Liver (tissue), 9 donors: Measurements from ENCODE around the gene QSOX1. TPM values are rescaled to one million over a fixed set of nuclear protein-coding genes. Genes with fewer than 3 reads are reported as not detected.

Experiments used
- DNase-seq: peaks from one replicate; pipeline ENCODE4 v3.0.0-alpha.2; 2017; ENCODE audit warnings: low spot score
- H3K27ac ChIP-seq, 2 donors: one replicate each; pipeline ENCODE4 v1.7.0; 2013; ENCODE audit warnings: inconsistent platforms in 2 of 2, low read length in 2 of 2, control low read depth in 1 of 2, low read depth in 1 of 2, mild to moderate bottlenecking in 1 of 2
- H3K27me3 ChIP-seq, 4 donors: one replicate each; pipeline versions ENCODE4 v1.6.1 to v1.7.0; 2013; ENCODE audit warnings: low read length in 3 of 4, inconsistent platforms in 1 of 4, mild to moderate bottlenecking in 1 of 4, moderate library complexity in 1 of 4; ENCODE audit not compliant: control insufficient read depth in 4 of 4, insufficient read depth in 4 of 4
- H3K36me3 ChIP-seq, 4 donors: one replicate each; pipeline versions ENCODE4 v1.6.1 to v1.7.0; 2013; ENCODE audit warnings: low read length in 3 of 4, mild to moderate bottlenecking in 3 of 4, low read depth in 1 of 4, moderate library complexity in 1 of 4; ENCODE audit not compliant: control insufficient read depth in 4 of 4, insufficient read depth in 3 of 4
- H3K4me1 ChIP-seq, 4 donors: one replicate each; pipeline versions ENCODE4 v1.6.1 to v1.7.0; 2013; ENCODE audit warnings: low read length in 3 of 4, mild to moderate bottlenecking in 3 of 4, moderate library complexity in 1 of 4; ENCODE audit not compliant: control insufficient read depth in 4 of 4, insufficient read depth in 4 of 4
- H3K4me3 ChIP-seq, 3 donors: one replicate each; pipeline versions ENCODE4 v1.6.1 to v1.7.0; 2013; ENCODE audit warnings: low read length in 3 of 3, control low read depth in 1 of 3, low read depth in 1 of 3, mild to moderate bottlenecking in 1 of 3
- H3K9ac ChIP-seq, 2 donors: one replicate each; pipeline ENCODE4 v1.7.0; 2013; ENCODE audit warnings: low read length in 2 of 2, mild to moderate bottlenecking in 2 of 2, moderate library complexity in 2 of 2, control low read depth in 1 of 2, low read depth in 1 of 2
- H3K9me3 ChIP-seq, 4 donors: one replicate each; pipeline versions ENCODE4 v1.6.1 to v1.7.0; 2013; ENCODE audit warnings: low read length in 3 of 4; ENCODE audit not compliant: control insufficient read depth in 4 of 4
- FOXA1 ChIP-seq: IDR thresholded peaks from 2 replicates; pipeline ENCODE4 v1.6.1; 2016; ENCODE audit warnings: antibody characterized with exemption
- FOXA2 ChIP-seq: IDR thresholded peaks from 2 replicates; pipeline ENCODE4 v1.6.1; 2016; ENCODE audit warnings: antibody characterized with exemption
- GABPA ChIP-seq, 2 donors: IDR thresholded peaks in 1 of 2; conservative IDR thresholded peaks in 1 of 2; 2 replicates each; pipeline ENCODE4 v1.6.1; 2016; ENCODE audit warnings: antibody characterized with exemption in 2 of 2, mild to moderate bottlenecking in 1 of 2, moderate library complexity in 1 of 2
- HNF4A ChIP-seq, 2 donors: conservative IDR thresholded peaks; 2 replicates each; pipeline ENCODE4 v1.6.1; 2016; ENCODE audit warnings: antibody characterized with exemption in 2 of 2, mild to moderate bottlenecking in 2 of 2
- HNF4G ChIP-seq: IDR thresholded peaks from 2 replicates; pipeline ENCODE4 v1.6.1; 2016; ENCODE audit warnings: antibody characterized with exemption
- JUND ChIP-seq, 2 donors: IDR thresholded peaks; 2 replicates each; pipeline ENCODE4 v1.6.1; 2016; ENCODE audit warnings: antibody characterized with exemption in 2 of 2
- NR2F2 ChIP-seq: IDR thresholded peaks from 2 replicates; pipeline ENCODE4 v1.6.1; 2016; ENCODE audit warnings: antibody characterized with exemption
- RAD21 ChIP-seq, 2 donors: IDR thresholded peaks; 2 replicates each; pipeline ENCODE4 v1.6.1; 2016; ENCODE audit warnings: antibody characterized with exemption in 2 of 2, mild to moderate bottlenecking in 2 of 2
- REST ChIP-seq: IDR thresholded peaks from 2 replicates; pipeline ENCODE4 v1.6.1; 2016; ENCODE audit warnings: antibody characterized with exemption, mild to moderate bottlenecking
- RXRA ChIP-seq, 2 donors: IDR thresholded peaks; 2 replicates each; pipeline ENCODE4 v1.6.1; 2017 to 2018; ENCODE audit warnings: antibody characterized with exemption in 2 of 2, mild to moderate bottlenecking in 1 of 2
- SP1 ChIP-seq: IDR thresholded peaks from 2 replicates; pipeline ENCODE4 v1.6.1; 2018; ENCODE audit warnings: antibody characterized with exemption, mild to moderate bottlenecking
- TAF1 ChIP-seq: conservative IDR thresholded peaks from 2 replicates; pipeline ENCODE4 v1.6.1; 2016; ENCODE audit warnings: antibody characterized with exemption, mild to moderate bottlenecking
- YY1 ChIP-seq: IDR thresholded peaks from 2 replicates; pipeline ENCODE4 v1.6.1; 2016; ENCODE audit warnings: antibody characterized with exemption, mild to moderate bottlenecking
- ZBTB33 ChIP-seq: IDR thresholded peaks from 2 replicates; pipeline ENCODE4 v1.6.1; 2016; ENCODE audit warnings: antibody characterized with exemption
- WGBS: extraction: QIAGEN DNeasy Blood & Tissue Kit; methylation state at CpG from one replicate; pipeline ENCODE4 v1.1.7; 2013; 5-methylcytosine and 5-hydroxymethylcytosine counted together
- polyA plus RNA-seq, 2 donors: library from polyadenylated mRNA; stranded (reverse) in 1 of 2; unstranded in 1 of 2; fragments of 200-250 nt in 1 of 2; fragments of >200 nt in 1 of 2; fragmentation: Nextera tagmentation in 1 of 2; extraction: Ambion mirVana in 1 of 2; gene quantifications; one replicate each; pipeline versions ENCODE4 v1.2.1 to v1.2.3, GENCODE V29; 2013 to 2015
- total RNA-seq, 2 donors: library from RNA; depleted of rRNA; stranded (reverse); fragments of >200 nt; gene quantifications; one replicate each; pipeline ENCODE4 v1.2.3, GENCODE V29; 2014
- TF ChIP-seq, protein P1 (sequence below): fragments of 150-350 bp; IDR thresholded peaks from 2 replicates; pipeline ENCODE4 v1.5.1; 2017; ENCODE audit warnings: improper control_type of control experiment, low read depth, low read length; ENCODE audit not compliant: missing input control
- TF ChIP-seq, protein P2 (sequence below): IDR thresholded peaks from 2 replicates; pipeline ENCODE4 v1.6.1; 2016; ENCODE audit warnings: antibody characterized with exemption
- TF ChIP-seq, protein P3 (sequence below): IDR thresholded peaks from 2 replicates; pipeline ENCODE4 v1.6.1; 2016; ENCODE audit warnings: antibody characterized with exemption
- donor health status: healthy.
- donor health status: healthy.
- donor health status: healthy.
- donor health status: healthy.
- donor health status: healthy.

QSOX1 gene
- total and polyA plus RNA-seq, 4 donors, result 14.3 to 49.2 (median 38.1) TPM

- DNase-seq, result no peak
- H3K9ac ChIP-seq, result no peak overlapping the region
- TF ChIP-seq HNF4G (no peak), REST (no peak), TAF1 (no peak), RAD21 (IDR thresholded peaks at IDR 0.05) (no peak), GABPA (IDR thresholded peaks at IDR 0.05 in 1 of 2, conservative IDR thresholded peaks at IDR 0.05 in 1 of 2) (no peak), ZBTB33 (no peak), FOXA1 (no peak), JUND (IDR thresholded peaks at IDR 0.05) (no peak), FOXA2 (no peak), YY1 (no peak), HNF4A (conservative IDR thresholded peaks at IDR 0.05) (no peak), RXRA (IDR thresholded peaks at IDR 0.05) (no peak), SP1 (no peak), NR2F2 (no peak)
- TF ChIP-seq, protein P1, sequence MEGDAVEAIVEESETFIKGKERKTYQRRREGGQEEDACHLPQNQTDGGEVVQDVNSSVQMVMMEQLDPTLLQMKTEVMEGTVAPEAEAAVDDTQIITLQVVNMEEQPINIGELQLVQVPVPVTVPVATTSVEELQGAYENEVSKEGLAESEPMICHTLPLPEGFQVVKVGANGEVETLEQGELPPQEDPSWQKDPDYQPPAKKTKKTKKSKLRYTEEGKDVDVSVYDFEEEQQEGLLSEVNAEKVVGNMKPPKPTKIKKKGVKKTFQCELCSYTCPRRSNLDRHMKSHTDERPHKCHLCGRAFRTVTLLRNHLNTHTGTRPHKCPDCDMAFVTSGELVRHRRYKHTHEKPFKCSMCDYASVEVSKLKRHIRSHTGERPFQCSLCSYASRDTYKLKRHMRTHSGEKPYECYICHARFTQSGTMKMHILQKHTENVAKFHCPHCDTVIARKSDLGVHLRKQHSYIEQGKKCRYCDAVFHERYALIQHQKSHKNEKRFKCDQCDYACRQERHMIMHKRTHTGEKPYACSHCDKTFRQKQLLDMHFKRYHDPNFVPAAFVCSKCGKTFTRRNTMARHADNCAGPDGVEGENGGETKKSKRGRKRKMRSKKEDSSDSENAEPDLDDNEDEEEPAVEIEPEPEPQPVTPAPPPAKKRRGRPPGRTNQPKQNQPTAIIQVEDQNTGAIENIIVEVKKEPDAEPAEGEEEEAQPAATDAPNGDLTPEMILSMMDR, result no peak
- TF ChIP-seq, protein P2, sequence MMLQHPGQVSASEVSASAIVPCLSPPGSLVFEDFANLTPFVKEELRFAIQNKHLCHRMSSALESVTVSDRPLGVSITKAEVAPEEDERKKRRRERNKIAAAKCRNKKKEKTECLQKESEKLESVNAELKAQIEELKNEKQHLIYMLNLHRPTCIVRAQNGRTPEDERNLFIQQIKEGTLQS, result no peak
- no peak overlapping the region for H3K27ac ChIP-seq
- no peaks in the 10 kb centered on the region for H3K27me3 ChIP-seq
- WGBS, result 97% methylated on average over 6 of the region's 6 CpGs
- no peaks in the 10 kb centered on the region for H3K9me3 ChIP-seq
- peaks cover 6 to 28% (median 18%) of the 10 kb centered on the region in 4 donors for H3K4me1 ChIP-seq
- no peak overlapping the region for H3K4me3 ChIP-seq
- no peaks in the 10 kb centered on the region for H3K36me3 ChIP-seq
These were observed 2.1 kb upstream of the QSOX1 start for GRCh38 chr1:180152588-180152987.

DNA sequence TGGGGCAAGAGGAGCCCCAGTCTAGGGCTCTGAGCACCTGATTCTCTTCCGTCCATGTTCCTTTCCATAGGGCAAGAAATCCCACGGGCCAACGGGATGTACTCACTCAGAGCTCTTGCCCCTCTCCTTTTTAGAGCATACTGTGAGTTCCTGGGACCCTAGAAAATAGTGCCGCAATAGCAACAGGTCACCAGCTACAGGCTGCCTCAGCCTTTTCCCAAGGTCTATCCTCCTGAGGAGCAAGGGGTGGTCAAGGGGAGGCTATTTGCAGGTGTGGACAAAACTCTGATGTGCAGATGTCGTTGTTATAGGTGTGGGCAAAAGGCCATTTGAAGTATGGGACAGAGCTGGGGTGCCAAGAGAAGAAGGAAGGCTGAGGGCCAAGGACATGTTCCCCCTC, 1.6 kb upstream of the QSOX1 start:
- no peaks in the 10 kb centered on the region for H3K9me3 ChIP-seq
- no peak overlapping the region for H3K4me3 ChIP-seq
- DNase-seq, result no peak
- WGBS, result 95% methylated on average over 5 of the region's 5 CpGs
- no peak overlapping the region for H3K9ac ChIP-seq
- H3K27ac ChIP-seq, result no peak overlapping the region
- H3K27me3 ChIP-seq, result no peaks in the 10 kb centered on the region
- peaks cover 6 to 32% (median 22%) of the 10 kb centered on the region in 4 donors for H3K4me1 ChIP-seq
- no peaks in the 10 kb centered on the region for H3K36me3 ChIP-seq
- TF ChIP-seq GABPA (IDR thresholded peaks at IDR 0.05 in 1 of 2, conservative IDR thresholded peaks at IDR 0.05 in 1 of 2) (no peak), TAF1 (no peak), SP1 (no peak), FOXA1 (no peak), JUND (IDR thresholded peaks at IDR 0.05) (no peak), HNF4G (no peak), YY1 (no peak), FOXA2 (no peak), HNF4A (conservative IDR thresholded peaks at IDR 0.05) (no peak), RAD21 (IDR thresholded peaks at IDR 0.05) (no peak), ZBTB33 (no peak)
- TF ChIP-seq, protein P1, result no peak
- TF ChIP-seq, protein P3, sequence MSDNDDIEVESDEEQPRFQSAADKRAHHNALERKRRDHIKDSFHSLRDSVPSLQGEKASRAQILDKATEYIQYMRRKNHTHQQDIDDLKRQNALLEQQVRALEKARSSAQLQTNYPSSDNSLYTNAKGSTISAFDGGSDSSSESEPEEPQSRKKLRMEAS, result no peak
